ENCODE data around the gene KCNQ5. TPM values are rescaled to one million over a fixed set of nuclear protein-coding genes. Genes with fewer than 3 reads are reported as not detected.

KCNQ5 gene
- total RNA-seq, 1 experiment from 2014 or later: not detected

DNA sequence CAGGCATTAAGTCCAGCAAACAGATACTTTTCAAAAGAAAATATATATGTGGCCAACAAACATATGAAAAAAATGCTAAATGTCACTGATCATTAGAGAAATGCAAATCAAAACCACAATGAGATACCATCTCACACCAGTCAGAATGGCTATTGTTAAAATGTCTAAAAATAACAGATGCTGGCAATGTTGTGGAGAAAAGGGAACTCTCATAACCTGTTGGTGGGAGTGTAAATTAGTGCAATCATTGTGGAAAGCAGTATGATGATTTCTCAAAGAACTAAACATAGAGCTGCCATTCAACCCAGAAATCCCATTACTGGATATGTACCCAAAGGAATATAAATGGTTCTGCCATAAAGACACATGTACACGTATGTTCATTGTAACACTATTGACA lies 20.6 kb downstream of the KCNQ5 start:
- Histone ChIP-seq H3K79me2 (ENCODE audit: insufficient read depth, low read length) (no peaks in the 10 kb centered on the region), H3K4me3 (replicated peaks in 1 of 2; ENCODE audit: low read depth in 1 of 2, low read length in 2 of 2) (no peak overlapping the region), H3K27ac (ENCODE audit: low read depth, low read length) (no peak overlapping the region), H3K36me3 (ENCODE audit: control insufficient read depth in 1 of 2, insufficient read depth in 2 of 2, low read length in 2 of 2) (no peaks in the 10 kb centered on the region), H2AFZ (ENCODE audit: low read depth, low read length, poor library complexity, severe bottlenecking) (no peak overlapping the region), H3K9me3 (ENCODE audit: control insufficient read depth in 1 of 2, insufficient read depth in 1 of 2, low read depth in 1 of 2, low read length in 2 of 2) (no peaks in the 10 kb centered on the region), H3K4me1 (ENCODE audit: control insufficient read depth in 1 of 2, insufficient read depth in 2 of 2, low read length in 2 of 2) (no peaks in the 10 kb centered on the region), H4K20me1 (ENCODE audit: insufficient read depth) (no peaks in the 10 kb centered on the region), H3K9me2 (ENCODE audit: insufficient read depth) (no peaks in the 10 kb centered on the region), H3K4me2 (ENCODE audit: low read length) (no peak overlapping the region), H3K27me3 (ENCODE audit: insufficient read depth, low read length) (peaks cover 18% of the 10 kb centered on the region), H3K9ac (ENCODE audit: low read length) (no peak overlapping the region)
- TF ChIP-seq JUND (IDR thresholded peaks at IDR 0.05): no peak
- no peak for TF ChIP-seq CEBPB (IDR thresholded peaks at IDR 0.05; ENCODE audit: low read depth)
- no peak for TF ChIP-seq POLR2A (IDR thresholded peaks at IDR 0.05; ENCODE audit: borderline replicate concordance, extremely low read depth, insufficient read depth, insufficient read length)
- TF ChIP-seq, protein P1, sequence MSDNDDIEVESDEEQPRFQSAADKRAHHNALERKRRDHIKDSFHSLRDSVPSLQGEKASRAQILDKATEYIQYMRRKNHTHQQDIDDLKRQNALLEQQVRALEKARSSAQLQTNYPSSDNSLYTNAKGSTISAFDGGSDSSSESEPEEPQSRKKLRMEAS (IDR thresholded peaks at IDR 0.05): no peak
- no peak for TF ChIP-seq SP1 (IDR thresholded peaks at IDR 0.05; ENCODE audit: low read depth)
- no peak for TF ChIP-seq EZH2 (IDR thresholded peaks at IDR 0.05)
- no peak for TF ChIP-seq YY1 (IDR thresholded peaks at IDR 0.05; ENCODE audit: extremely low read depth, insufficient replicate concordance, low read depth, low read length)
- TF ChIP-seq, protein P2, sequence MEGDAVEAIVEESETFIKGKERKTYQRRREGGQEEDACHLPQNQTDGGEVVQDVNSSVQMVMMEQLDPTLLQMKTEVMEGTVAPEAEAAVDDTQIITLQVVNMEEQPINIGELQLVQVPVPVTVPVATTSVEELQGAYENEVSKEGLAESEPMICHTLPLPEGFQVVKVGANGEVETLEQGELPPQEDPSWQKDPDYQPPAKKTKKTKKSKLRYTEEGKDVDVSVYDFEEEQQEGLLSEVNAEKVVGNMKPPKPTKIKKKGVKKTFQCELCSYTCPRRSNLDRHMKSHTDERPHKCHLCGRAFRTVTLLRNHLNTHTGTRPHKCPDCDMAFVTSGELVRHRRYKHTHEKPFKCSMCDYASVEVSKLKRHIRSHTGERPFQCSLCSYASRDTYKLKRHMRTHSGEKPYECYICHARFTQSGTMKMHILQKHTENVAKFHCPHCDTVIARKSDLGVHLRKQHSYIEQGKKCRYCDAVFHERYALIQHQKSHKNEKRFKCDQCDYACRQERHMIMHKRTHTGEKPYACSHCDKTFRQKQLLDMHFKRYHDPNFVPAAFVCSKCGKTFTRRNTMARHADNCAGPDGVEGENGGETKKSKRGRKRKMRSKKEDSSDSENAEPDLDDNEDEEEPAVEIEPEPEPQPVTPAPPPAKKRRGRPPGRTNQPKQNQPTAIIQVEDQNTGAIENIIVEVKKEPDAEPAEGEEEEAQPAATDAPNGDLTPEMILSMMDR (IDR thresholded peaks at IDR 0.05 in 2 of 3, conservative IDR thresholded peaks at IDR 0.05 in 1 of 3; ENCODE audit: borderline replicate concordance in 1 of 3, insufficient read depth in 1 of 3, low read depth in 2 of 3, low read length in 2 of 3): no peak
- TF ChIP-seq ELF1 (IDR thresholded peaks at IDR 0.05; ENCODE audit: borderline replicate concordance, low read depth): no peak
- no peak for TF ChIP-seq RAD21 (IDR thresholded peaks at IDR 0.05; ENCODE audit: low read depth)
- no peak for TF ChIP-seq FOSL1 (IDR thresholded peaks at IDR 0.05; ENCODE audit: low read depth)
- BruUV-seq (replicated peaks): no TSS peak
- intact Hi-C loops (cut with micrococcal nuclease): no loop called here
- ATAC-seq (no peak), DNase-seq (ENCODE audit: low read depth, low spot score) (no peak)
- CTCF ChIA-PET: no interaction called here
- POLR2A ChIA-PET: no interaction called here
- RAD21 ChIA-PET (ENCODE audit: low non-redundant PET in 1 of 2, low total read pairs in 2 of 2, uncharacterized antibody in 2 of 2, unreplicated experiment in 2 of 2): no interaction called here

All from HCT116 (cell line).